Measurements from ENCODE around the gene SUMO2. TPM values are rescaled to one million over a fixed set of nuclear protein-coding genes. Genes with fewer than 3 reads are reported as not detected.
"Not testable (repeated sequence)": the region's sequence is repeated elsewhere in the genome, so short reads cannot be mapped to it uniquely, and the experiment has no call there.

The SUMO2 gene
- total RNA-seq, 1 donor from 2014 or later: 62.1 TPM

GRCh38 chr17:75163074-75163473 lies 19.7 kb downstream of the SUMO2 start:
- H3K36me3 ChIP-seq (ENCODE audit: control insufficient read depth in 3 of 3, insufficient read depth in 3 of 3, low read length in 3 of 3): peaks cover 9 to 16% (median 14%) of the 10 kb centered on the region in 3 donors

GRCh38 chr17:75160211-75160610 lies 22.5 kb downstream of the SUMO2 start:
- H3K36me3 ChIP-seq (ENCODE audit: control insufficient read depth in 3 of 3, insufficient read depth in 3 of 3, low read length in 3 of 3): peaks cover 0 to 5% (median 0%) of the 10 kb centered on the region in 3 donors
- H3K4me1 ChIP-seq (ENCODE audit: control insufficient read depth in 3 of 3, insufficient read depth in 3 of 3, low read length in 3 of 3): peaks cover 0 to 4% (median 3%) of the 10 kb centered on the region in 3 donors
- no peak overlapping the region for H3K4me3 ChIP-seq (ENCODE audit: low read length in 3 of 3)
- no peaks in the 10 kb centered on the region for H3K9me3 ChIP-seq (ENCODE audit: control insufficient read depth in 3 of 3, low read length in 3 of 3)
- peak overlapping the region; percentile 52 for H3K27ac ChIP-seq (ENCODE audit: low read depth, low read length)
- no peak overlapping the region for H3K9ac ChIP-seq (ENCODE audit: low read depth in 1 of 3, low read length in 3 of 3)
- no peaks in the 10 kb centered on the region for H3K27me3 ChIP-seq (ENCODE audit: control insufficient read depth in 3 of 3, insufficient read depth in 3 of 3, low read length in 3 of 3)

More at GRCh38 chr17:75163074-75163473, 19.7 kb downstream of the SUMO2 start:
- Histone ChIP-seq H3K27ac (ENCODE audit: low read depth, low read length) (no peak overlapping the region), H3K27me3 (ENCODE audit: control insufficient read depth in 3 of 3, insufficient read depth in 3 of 3, low read length in 3 of 3) (no peaks in the 10 kb centered on the region), H3K9ac (ENCODE audit: low read depth in 1 of 3, low read length in 3 of 3) (no peak overlapping the region), H3K4me1 (ENCODE audit: control insufficient read depth in 3 of 3, insufficient read depth in 3 of 3, low read length in 3 of 3) (no peaks in the 10 kb centered on the region), H3K4me3 (ENCODE audit: low read length in 3 of 3) (no peak overlapping the region), H3K9me3 (ENCODE audit: control insufficient read depth in 3 of 3, low read length in 3 of 3) (no peaks in the 10 kb centered on the region)

GRCh38 chr17:75159196-75160031 lies 23.3 kb downstream of the SUMO2 start:
- Histone ChIP-seq H3K4me3 (ENCODE audit: low read length in 3 of 3) (no peak overlapping the region), H3K27me3 (ENCODE audit: control insufficient read depth in 3 of 3, insufficient read depth in 3 of 3, low read length in 3 of 3) (no peaks in the 10 kb centered on the region), H3K4me1 (ENCODE audit: control insufficient read depth in 3 of 3, insufficient read depth in 3 of 3, low read length in 3 of 3) (peaks cover 5 to 11% (median 10%) of the 10 kb centered on the region in 3 donors), H3K27ac (ENCODE audit: low read depth, low read length) (peak overlapping the region; percentile 52), H3K9ac (ENCODE audit: low read depth in 1 of 3, low read length in 3 of 3) (no peak overlapping the region), H3K36me3 (ENCODE audit: control insufficient read depth in 3 of 3, insufficient read depth in 3 of 3, low read length in 3 of 3) (peaks cover 0 to 5% (median 0%) of the 10 kb centered on the region in 3 donors), H3K9me3 (ENCODE audit: control insufficient read depth in 3 of 3, low read length in 3 of 3) (no peaks in the 10 kb centered on the region)

- not testable (repeated sequence) for H3K9me3 ChIP-seq (ENCODE audit: control insufficient read depth in 3 of 3, low read length in 3 of 3); H3K36me3 ChIP-seq (ENCODE audit: control insufficient read depth in 3 of 3, insufficient read depth in 3 of 3, low read length in 3 of 3); H3K4me3 ChIP-seq (ENCODE audit: low read length in 3 of 3); H3K27me3 ChIP-seq (ENCODE audit: control insufficient read depth in 3 of 3, insufficient read depth in 3 of 3, low read length in 3 of 3); H3K27ac ChIP-seq (ENCODE audit: low read depth, low read length); H3K9ac ChIP-seq (ENCODE audit: low read depth in 1 of 3, low read length in 3 of 3)
- peaks cover 9 to 16% (median 13%) of the 10 kb centered on the region in 3 donors for H3K4me1 ChIP-seq (ENCODE audit: control insufficient read depth in 3 of 3, insufficient read depth in 3 of 3, low read length in 3 of 3)
These were observed 24.3 kb downstream of the SUMO2 start for GRCh38 chr17:75158480-75158879.

GRCh38 chr17:75155191-75155601 lies 27.6 kb downstream of the SUMO2 start:
- Histone ChIP-seq H3K27me3 (ENCODE audit: control insufficient read depth in 3 of 3, insufficient read depth in 3 of 3, low read length in 3 of 3) (no peaks in the 10 kb centered on the region), H3K27ac (ENCODE audit: low read depth, low read length) (peak overlapping the region; percentile 92), H3K9ac (ENCODE audit: low read depth in 1 of 3, low read length in 3 of 3) (peak overlapping the region; percentile 62 to 82 (median 63)), H3K4me3 (ENCODE audit: low read length in 3 of 3) (peak overlapping the region in 2 of 3 donors; percentile 75 to 76), H3K36me3 (ENCODE audit: control insufficient read depth in 3 of 3, insufficient read depth in 3 of 3, low read length in 3 of 3) (no peaks in the 10 kb centered on the region), H3K4me1 (ENCODE audit: control insufficient read depth in 3 of 3, insufficient read depth in 3 of 3, low read length in 3 of 3) (peaks cover 16 to 29% (median 23%) of the 10 kb centered on the region in 3 donors), H3K9me3 (ENCODE audit: control insufficient read depth in 3 of 3, low read length in 3 of 3) (no peaks in the 10 kb centered on the region)

- Histone ChIP-seq H3K27ac (ENCODE audit: low read depth, low read length) (peak within 1 kb of the TSS; percentile 92), H3K4me3 (ENCODE audit: low read length in 3 of 3) (peak within 1 kb of the TSS; percentile 79 to 93 (median 86)), H3K4me1 (ENCODE audit: control insufficient read depth in 3 of 3, insufficient read depth in 3 of 3, low read length in 3 of 3) (peaks cover 16 to 29% (median 23%) of the 10 kb centered on the region in 3 donors), H3K27me3 (ENCODE audit: control insufficient read depth in 3 of 3, insufficient read depth in 3 of 3, low read length in 3 of 3) (no peaks in the 10 kb centered on the region), H3K36me3 (ENCODE audit: control insufficient read depth in 3 of 3, insufficient read depth in 3 of 3, low read length in 3 of 3) (no peaks in the 10 kb centered on the region), H3K9ac (ENCODE audit: low read depth in 1 of 3, low read length in 3 of 3) (peak within 1 kb of the TSS; percentile 82 to 87 (median 82)), H3K9me3 (ENCODE audit: control insufficient read depth in 3 of 3, low read length in 3 of 3) (no peaks in the 10 kb centered on the region)
These were observed 28.3 kb downstream of the SUMO2 start, which contains the start of gene JPT1 for GRCh38 chr17:75154195-75155106. Gene JPT1 (minus strand): TSS chr17:75154512. CDS start chr17:75154397, 115 bp downstream.

- Histone ChIP-seq H3K27ac (ENCODE audit: low read depth, low read length) (no peak overlapping the region), H3K9me3 (ENCODE audit: control insufficient read depth in 3 of 3, low read length in 3 of 3) (no peaks in the 10 kb centered on the region), H3K27me3 (ENCODE audit: control insufficient read depth in 3 of 3, insufficient read depth in 3 of 3, low read length in 3 of 3) (no peaks in the 10 kb centered on the region), H3K9ac (ENCODE audit: low read depth in 1 of 3, low read length in 3 of 3) (peak overlapping the region; percentile 82 to 87 (median 82)), H3K36me3 (ENCODE audit: control insufficient read depth in 3 of 3, insufficient read depth in 3 of 3, low read length in 3 of 3) (no peaks in the 10 kb centered on the region), H3K4me1 (ENCODE audit: control insufficient read depth in 3 of 3, insufficient read depth in 3 of 3, low read length in 3 of 3) (peaks cover 16 to 29% (median 23%) of the 10 kb centered on the region in 3 donors), H3K4me3 (ENCODE audit: low read length in 3 of 3) (peak overlapping the region; percentile 79 to 93 (median 86))
These were observed 29.0 kb downstream of the SUMO2 start for GRCh38 chr17:75153780-75154194.

- H3K9me3 ChIP-seq (ENCODE audit: control insufficient read depth in 3 of 3, low read length in 3 of 3): no peaks in the 10 kb centered on the region
- peaks cover 16 to 29% (median 23%) of the 10 kb centered on the region in 3 donors for H3K4me1 ChIP-seq (ENCODE audit: control insufficient read depth in 3 of 3, insufficient read depth in 3 of 3, low read length in 3 of 3)
- peak overlapping the region; percentile 82 to 87 (median 82) for H3K9ac ChIP-seq (ENCODE audit: low read depth in 1 of 3, low read length in 3 of 3)
- no peaks in the 10 kb centered on the region for H3K27me3 ChIP-seq (ENCODE audit: control insufficient read depth in 3 of 3, insufficient read depth in 3 of 3, low read length in 3 of 3)
- H3K27ac ChIP-seq (ENCODE audit: low read depth, low read length): no peak overlapping the region
- H3K4me3 ChIP-seq (ENCODE audit: low read length in 3 of 3): peak overlapping the region; percentile 79 to 93 (median 86)
- H3K36me3 ChIP-seq (ENCODE audit: control insufficient read depth in 3 of 3, insufficient read depth in 3 of 3, low read length in 3 of 3): peaks cover 0 to 4% (median 0%) of the 10 kb centered on the region in 3 donors
These were observed 29.6 kb downstream of the SUMO2 start for GRCh38 chr17:75152922-75153779.

- Histone ChIP-seq H3K36me3 (ENCODE audit: control insufficient read depth in 3 of 3, insufficient read depth in 3 of 3, low read length in 3 of 3) (peaks cover 0 to 5% (median 0%) of the 10 kb centered on the region in 3 donors), H3K9ac (ENCODE audit: low read depth in 1 of 3, low read length in 3 of 3) (peak overlapping the region in 1 of 3 donors; percentile 82), H3K4me3 (ENCODE audit: low read length in 3 of 3) (peak overlapping the region in 2 of 3 donors; percentile 79 to 93), H3K27ac (ENCODE audit: low read depth, low read length) (no peak overlapping the region), H3K27me3 (ENCODE audit: control insufficient read depth in 3 of 3, insufficient read depth in 3 of 3, low read length in 3 of 3) (no peaks in the 10 kb centered on the region), H3K9me3 (ENCODE audit: control insufficient read depth in 3 of 3, low read length in 3 of 3) (no peaks in the 10 kb centered on the region), H3K4me1 (ENCODE audit: control insufficient read depth in 3 of 3, insufficient read depth in 3 of 3, low read length in 3 of 3) (peaks cover 16 to 29% (median 23%) of the 10 kb centered on the region in 3 donors)
These were observed 30.2 kb downstream of the SUMO2 start for GRCh38 chr17:75152523-75152921.

All from skeletal muscle tissue (tissue), 4 donors.